GM12878 (cell line): ENCODE data around the gene OAF. TPM values are rescaled to one million over a fixed set of nuclear protein-coding genes. Genes with fewer than 3 reads are reported as not detected.

Source experiments
- ATAC-seq: fragments of 200-7000 bp; cut with Tn5 transposase; 3 replicates; pipeline ENCODE4 v1.9.1; 2020; ENCODE audit warnings: mild to moderate bottlenecking, moderate library complexity
- BruUV-seq: library from RNA; stranded (reverse); fragments of 400-500 nt; replicated peaks from 2 replicates; lab custom pipeline; 2021; lab: Mats Ljungman, UMichigan
- CTCF ChIA-PET: fragments of 300-600 bp; sonication (Branson Sonifier 250); formaldehyde crosslinking; extraction: SDS; loops from one replicate; lab custom pipeline; 2021; ENCODE audit warnings: inconsistent platforms; lab: Yijun Ruan, JAX
- POLR2A ChIA-PET: fragments of 350-600 bp; formaldehyde crosslinking; extraction: SDS; loops from one replicate; lab custom pipeline; 2021; ENCODE audit warnings: inconsistent platforms; lab: Charles Lee
- RAD21 ChIA-PET: fragments of 300-600 bp; sonication (Branson Sonifier 250); formaldehyde crosslinking; loops from one replicate; lab custom pipeline; 2023; ENCODE audit warnings: antibody characterized with exemption; ENCODE audit not compliant: unreplicated experiment; lab: Charles Lee
- SMC1A ChIA-PET: fragments of 300-600 bp; sonication (Branson Sonifier 250); formaldehyde crosslinking; loops from one replicate; lab custom pipeline; 2023; ENCODE audit not compliant: unreplicated experiment, uncharacterized antibody; lab: Charles Lee
- DNase-seq: peaks from one replicate; pipeline ENCODE4 v3.0.0-alpha.2; 2011; ENCODE audit warnings: low read depth, low spot score
- FAIRE-seq: peaks from 3 replicates; lab custom pipeline; 2011; peaks lifted over from hg19 to GRCh38; lab: Jason Lieb, UNC
- H2AFZ ChIP-seq: 2 replicates; pipeline ENCODE4 v1.6.0; 2011; ENCODE audit warnings: low read depth, low read length, control low read depth; ENCODE audit not compliant: control insufficient read depth
- H3K27ac ChIP-seq: 2 replicates; pipeline ENCODE4 v1.5.1; 2011; ENCODE audit warnings: control low read depth; ENCODE audit not compliant: control insufficient read depth, insufficient read depth
- H3K27me3 ChIP-seq, 2 experiments: replicated peaks in 1 of 2; 2 replicates each; pipeline versions ENCODE4 v1.6.0 to v1.6.1; 2011; ENCODE audit warnings: low read length in 1 of 2; ENCODE audit not compliant: control insufficient read depth in 2 of 2, insufficient read depth in 2 of 2
- H3K36me3 ChIP-seq, 2 experiments: 2 replicates each; pipeline ENCODE4 v1.5.1; 2011; ENCODE audit warnings: low read length in 1 of 2; ENCODE audit not compliant: control insufficient read depth in 2 of 2, insufficient read depth in 2 of 2
- H3K4me1 ChIP-seq: 2 replicates; pipeline ENCODE4 v1.6.1; 2011; ENCODE audit warnings: mild to moderate bottlenecking, low read length, moderate library complexity, mixed read lengths; ENCODE audit not compliant: control insufficient read depth, insufficient read depth
- H3K4me2 ChIP-seq: 2 replicates; pipeline ENCODE4 v1.6.0; 2011; ENCODE audit warnings: control low read depth; ENCODE audit not compliant: control insufficient read depth, insufficient read depth
- H3K4me3 ChIP-seq: fragments of 200-600 bp; sonication (generic); 2 replicates; pipeline ENCODE4 v1.5.1; 2016
- H3K79me2 ChIP-seq: 2 replicates; pipeline ENCODE4 v1.6.0; 2011; ENCODE audit warnings: low read length; ENCODE audit not compliant: control insufficient read depth, insufficient read depth
- H3K9ac ChIP-seq: 2 replicates; pipeline ENCODE4 v1.8.0; 2011; ENCODE audit warnings: low read length, control low read depth, mixed read lengths; ENCODE audit not compliant: control insufficient read depth, insufficient read depth
- H3K9me3 ChIP-seq: replicated peaks from 3 replicates; pipeline ENCODE4 v1.5.1; 2011; ENCODE audit warnings: mild to moderate bottlenecking, low read length; ENCODE audit not compliant: control insufficient read depth, insufficient read depth
- H4K20me1 ChIP-seq: 2 replicates; pipeline ENCODE4 v1.6.0; 2011; ENCODE audit not compliant: control insufficient read depth, insufficient read depth
- ETV6 ChIP-seq, 2 experiments: fragments of 450-650 bp in 1 of 2; IDR thresholded peaks in 1 of 2; conservative IDR thresholded peaks in 1 of 2; 2 replicates each; pipeline ENCODE4 v1.6.1; 2014; ENCODE audit warnings: antibody characterized with exemption in 1 of 2, borderline replicate concordance in 1 of 2, low read depth in 1 of 2, mild to moderate bottlenecking in 1 of 2, moderate library complexity in 1 of 2
- MYC ChIP-seq: IDR thresholded peaks from 2 replicates; pipeline ENCODE4 v1.6.1; 2011; ENCODE audit warnings: mild to moderate bottlenecking, low read length, moderate library complexity, inconsistent platforms; ENCODE audit not compliant: insufficient read depth, insufficient replicate concordance, insufficient read length, severe bottlenecking
- NFIC ChIP-seq: IDR thresholded peaks from 2 replicates; pipeline ENCODE4 v1.6.1; 2012; ENCODE audit warnings: low read depth, mild to moderate bottlenecking, inconsistent platforms, low read length, moderate library complexity
- NRF1 ChIP-seq: conservative IDR thresholded peaks from 2 replicates; pipeline ENCODE4 v1.6.1; 2011; ENCODE audit warnings: mild to moderate bottlenecking, low read depth, low read length, improper control_type of control experiment
- REST ChIP-seq: IDR thresholded peaks from 2 replicates; pipeline ENCODE4 v1.6.1; 2012; ENCODE audit warnings: mild to moderate bottlenecking, low read depth, low read length
- RUNX3 ChIP-seq: IDR thresholded peaks from 2 replicates; pipeline ENCODE4 v1.6.1; 2012; ENCODE audit warnings: low read length, inconsistent platforms
- SRF ChIP-seq, 2 experiments: IDR thresholded peaks; 2 replicates each; pipeline ENCODE4 v1.6.1; 2011; ENCODE audit warnings: low read depth in 2 of 2, low read length in 2 of 2, mild to moderate bottlenecking in 1 of 2, moderate library complexity in 1 of 2
- ZZZ3 ChIP-seq: IDR thresholded peaks from 2 replicates; pipeline ENCODE4 v1.6.1; 2011; ENCODE audit warnings: low read depth; ENCODE audit not compliant: control insufficient read depth, insufficient read length
- WGBS: methylation state at CpG from one replicate; pipeline ENCODE4 v1.1.6; 2016; ENCODE audit warnings: low lambda C conversion rate; ENCODE audit not compliant: insufficient replicate concordance, insufficient coverage; ENCODE audit errors: missing lambda C conversion rate; 5-methylcytosine and 5-hydroxymethylcytosine counted together
- in situ Hi-C: fragments of 300-500 bp; cut with MboI; formaldehyde crosslinking; loops from 9 replicates; pipeline ENCODE4 v1.14.3; 2018; ENCODE audit warnings: mixed read lengths
- intact Hi-C: fragments of 100-400 bp; cut with micrococcal nuclease; formaldehyde crosslinking; loops from one replicate; pipeline ENCODE4 v1.14.2; 2022; ENCODE audit not compliant: unreplicated experiment
- polyA plus RNA-seq, 11 experiments: library from polyadenylated mRNA; depleted of rRNA in 4 of 11; unstranded in 6 of 11; stranded (reverse) in 5 of 11; fragments of >200 nt; fragmentation: Nextera tagmentation in 4 of 11; fragmentation: Illumina TruSeq in 1 of 11; extraction: Ambion mirVana in 4 of 11; extraction: Trizol in 1 of 11; gene quantifications; 1 replicate in 1 of 11; 2 replicates in 10 of 11; pipeline versions ENCODE4 v1.2.1 to v1.2.3, GENCODE V29; 2011 to 2016; ENCODE audit warnings: inconsistent platforms in 2 of 11, missing spikeins in 2 of 11, low read depth in 1 of 11
- total RNA-seq, 4 experiments: library from RNA; depleted of rRNA in 3 of 4; stranded (reverse); fragments of >200 nt in 3 of 4; fragmentation: Illumina TruSeq in 1 of 4; extraction: Trizol in 1 of 4; gene quantifications; 2 replicates each; pipeline versions ENCODE4 v1.2.1 to v1.2.3, GENCODE V29; 2013 to 2021

OAF gene
- total and polyA plus RNA-seq, 10 of the 15 experiments (the other 5 are each of a cell fraction or from before 2014, with no cell fraction given), result 0.10 to 4.7 (median 1.1) TPM

- no peak for FAIRE-seq
- no peak for ATAC-seq
- Histone ChIP-seq H3K27ac (no peak overlapping the region), H3K4me1 (peaks cover 8% of the 10 kb centered on the region; the same call in 1 of the 2 replicates), H3K4me2 (no peak overlapping the region), H3K4me3 (no peak overlapping the region), H3K27me3 (no peaks in the 10 kb centered on the region), H4K20me1 (no peaks in the 10 kb centered on the region), H2AFZ (no peak overlapping the region), H3K79me2 (no peaks in the 10 kb centered on the region), H3K36me3 (no peaks in the 10 kb centered on the region), H3K9ac (no peak overlapping the region), H3K9me3 (no peaks in the 10 kb centered on the region)
- intact Hi-C loops (loop anchor here (10.0 kb wide), 1 partner anchor 736 kb away; no protein-coding TSS in a partner anchor), in situ Hi-C loops (no loop called here)
- RAD21 ChIA-PET, result no interaction called here
- DNase-seq, result no peak
- SMC1A ChIA-PET, result interaction anchor here (1.0 kb wide), 1 partner anchor 15 kb away, joined by 3 read pairs; no protein-coding TSS in a partner anchor
- BruUV-seq, result no TSS peak
- 0% methylated on average over 1 of the region's 1 CpG for WGBS
- TF ChIP-seq RUNX3, result no peak
- TF ChIP-seq SRF (IDR thresholded peaks at IDR 0.05; ENCODE audit: low read depth in 2 of 2, low read length in 2 of 2), result no peak
- no peak for TF ChIP-seq NFIC
- no peak for TF ChIP-seq REST
- no peak for TF ChIP-seq NRF1
- no peak for TF ChIP-seq MYC
- TF ChIP-seq ETV6 (conservative IDR thresholded peaks at IDR 0.05 in 1 of 2, IDR thresholded peaks at IDR 0.05 in 1 of 2; ENCODE audit: borderline replicate concordance in 1 of 2, low read depth in 1 of 2), result no peak
- TF ChIP-seq ZZZ3, result no peak
- POLR2A ChIA-PET, result no interaction called here
- CTCF ChIA-PET, result interaction anchor here (0.9 kb wide), 1 partner anchor 82 kb away, joined by 3 read pairs; no protein-coding TSS in a partner anchor
These were observed 10.4 kb downstream of the OAF start for GRCh38 chr11:120221115-120221752.
